22Rv1 (cell line): ENCODE measurements around the gene HS2ST1.

ENCODE experiments used
- CTCF ChIP-seq: fragments of 450-650 bp; IDR thresholded peaks from 2 replicates; pipeline ENCODE4 v1.5.1; 2017; ENCODE audit warnings: mild to moderate bottlenecking
- ZFX ChIP-seq: fragments of 450-650 bp; IDR thresholded peaks from 2 replicates; pipeline ENCODE4 v1.6.1; 2017; ENCODE audit warnings: antibody characterized with exemption, borderline replicate concordance

GRCh38 chr1:87064986-87065385, 150.6 kb downstream of the HS2ST1 start:
- TF ChIP-seq CTCF (no peak), ZFX (no peak)
